A204.1 (cell line): Measurements from ENCODE around the gene C1GALT1C1L.
"Not testable (repeated sequence)": the region's sequence is repeated elsewhere in the genome, so short reads cannot be mapped to it uniquely, and the experiment has no call there.

Experiments used
- FAIRE-seq: peaks from 2 replicates; lab custom pipeline; 2012; peaks lifted over from hg19 to GRCh38; lab: Jason Lieb, UNC

The C1GALT1C1L gene

DNA sequence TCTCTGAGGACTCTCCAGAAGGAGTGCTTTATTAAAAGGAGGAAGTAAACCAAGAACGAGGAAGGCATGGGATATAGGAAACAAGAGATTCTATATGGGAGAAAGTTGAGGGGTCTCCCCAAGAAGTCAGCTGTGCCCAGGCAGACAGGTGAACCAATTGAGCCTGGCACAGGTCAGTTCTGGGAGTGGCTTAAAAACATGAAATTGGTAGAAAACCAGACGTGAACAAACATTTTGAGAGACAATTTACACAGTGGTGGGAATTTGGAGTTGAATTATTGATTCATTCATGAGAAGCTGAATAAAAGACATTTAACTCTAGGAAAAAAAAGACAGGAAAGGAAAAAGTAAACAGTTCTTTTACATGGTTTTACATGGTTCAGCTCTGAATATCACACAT is 22.7 kb downstream of the C1GALT1C1L start:
- FAIRE-seq, result no peak

DNA sequence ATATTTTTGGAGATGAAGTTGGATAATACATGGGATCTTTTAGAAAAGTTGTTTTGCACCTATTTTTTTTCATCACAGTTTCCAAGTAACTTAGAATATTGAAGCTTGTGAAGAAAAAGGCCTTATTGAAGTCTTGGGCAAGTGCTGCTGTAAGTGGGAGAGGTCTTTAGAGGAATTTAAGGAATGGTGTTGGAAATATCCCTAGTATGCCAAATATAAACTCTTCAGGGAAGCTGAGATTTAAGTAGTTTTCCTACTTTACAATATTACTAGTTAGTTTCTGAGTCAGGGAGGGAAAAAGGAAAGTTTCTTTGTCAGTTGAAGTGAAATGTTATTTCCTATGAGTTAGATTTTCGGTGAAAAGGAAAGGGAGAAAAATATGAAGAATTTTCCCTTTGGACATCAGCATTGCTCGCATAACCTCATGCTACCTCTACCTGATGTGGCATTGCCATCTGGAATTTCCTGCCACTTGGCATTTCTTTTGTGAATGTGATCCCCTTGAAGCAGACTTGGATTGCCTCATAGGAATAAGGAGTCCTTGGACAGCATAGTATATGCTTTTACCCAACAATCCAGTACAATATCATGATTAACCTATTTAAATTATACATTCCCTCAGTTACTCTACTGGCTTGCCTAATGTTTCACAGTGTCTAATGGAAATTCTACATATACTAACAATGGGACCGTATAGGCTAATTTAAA is 27.1 kb downstream of the C1GALT1C1L start:
- no peak for FAIRE-seq

DNA sequence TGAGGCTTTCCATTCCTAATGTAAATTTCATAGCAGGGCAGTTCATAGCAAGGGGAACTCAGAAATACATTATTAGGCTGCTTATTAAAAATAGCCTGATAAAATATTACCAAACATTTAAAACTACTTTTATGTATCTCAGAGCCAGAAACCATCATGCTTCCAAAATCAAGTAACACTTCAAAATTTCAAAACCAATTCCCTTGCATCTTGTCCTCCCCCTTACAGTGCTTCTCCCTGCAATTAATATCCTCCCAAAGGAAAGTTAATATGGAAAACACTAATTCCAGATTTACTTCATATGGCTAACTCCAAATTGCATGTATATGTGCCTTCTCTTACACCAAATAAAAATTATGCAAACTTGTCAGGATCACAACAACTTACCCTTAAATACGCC is 32.5 kb downstream of the C1GALT1C1L start:
- FAIRE-seq, result no peak

DNA sequence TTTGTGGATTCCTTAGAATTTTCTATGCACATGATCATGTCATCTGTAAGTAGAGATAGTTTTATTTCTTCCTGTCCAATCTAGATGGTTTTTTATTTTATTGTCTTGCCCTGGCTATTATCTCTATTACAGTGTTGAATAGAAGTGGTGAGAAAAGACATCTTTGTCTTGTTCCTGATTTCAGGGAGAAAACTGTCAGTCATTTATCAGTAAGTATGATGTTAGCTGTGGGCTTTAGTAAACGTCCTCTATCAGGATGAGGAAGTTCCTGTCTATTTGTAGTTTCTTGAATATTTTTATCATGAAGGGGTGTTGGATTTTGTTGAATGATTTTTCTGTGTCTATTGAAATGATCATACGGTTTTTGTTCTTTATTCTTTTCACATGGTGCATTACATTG is 33.9 kb downstream of the C1GALT1C1L start:
- FAIRE-seq, result no peak

DNA sequence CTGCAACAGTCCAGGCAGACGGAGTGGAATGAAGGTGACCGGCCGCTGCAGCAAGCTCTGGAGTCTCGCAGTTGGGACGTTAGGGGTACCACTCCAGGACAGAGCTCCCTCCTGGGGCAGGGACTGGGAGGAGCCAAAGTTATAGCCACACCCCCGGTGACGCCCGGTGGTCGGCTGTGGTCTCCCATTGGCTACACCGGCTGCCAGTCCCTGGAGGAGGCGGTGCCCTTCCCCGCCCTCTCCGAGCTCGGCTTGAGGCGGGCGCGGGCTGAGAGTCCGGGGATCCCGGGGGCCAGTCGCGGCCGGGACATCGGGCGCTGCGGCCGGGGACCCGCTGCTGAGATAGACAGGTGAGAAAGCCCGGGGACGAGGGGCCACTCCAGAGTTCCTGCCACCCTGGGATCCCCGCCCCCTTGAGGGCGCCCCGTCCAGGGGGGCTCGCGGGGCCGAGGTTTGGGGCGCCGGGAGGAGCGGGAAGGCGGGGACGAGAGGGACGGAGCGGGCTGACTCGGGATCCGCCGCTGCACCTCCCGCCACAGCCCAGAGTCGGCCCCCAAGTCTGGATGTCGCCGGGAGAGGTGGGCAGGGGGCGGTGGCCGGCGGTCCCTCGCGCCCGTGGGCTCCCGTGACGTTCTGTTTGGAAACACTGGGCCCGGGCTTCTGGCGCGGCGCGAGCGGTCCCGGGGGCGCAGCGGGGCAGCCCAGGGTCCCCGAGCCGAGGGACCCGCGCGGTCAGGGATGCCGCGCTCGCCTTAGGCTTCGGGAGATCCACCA is 39.0 kb downstream of the C1GALT1C1L start, which contains the start of gene PLEKHH2:
Gene PLEKHH2, plus strand, starts transcription at position 231 of the 774 bp plus-strand sequence. CDS start 7,414 bp downstream, outside the sequence.
- no peak for FAIRE-seq

DNA sequence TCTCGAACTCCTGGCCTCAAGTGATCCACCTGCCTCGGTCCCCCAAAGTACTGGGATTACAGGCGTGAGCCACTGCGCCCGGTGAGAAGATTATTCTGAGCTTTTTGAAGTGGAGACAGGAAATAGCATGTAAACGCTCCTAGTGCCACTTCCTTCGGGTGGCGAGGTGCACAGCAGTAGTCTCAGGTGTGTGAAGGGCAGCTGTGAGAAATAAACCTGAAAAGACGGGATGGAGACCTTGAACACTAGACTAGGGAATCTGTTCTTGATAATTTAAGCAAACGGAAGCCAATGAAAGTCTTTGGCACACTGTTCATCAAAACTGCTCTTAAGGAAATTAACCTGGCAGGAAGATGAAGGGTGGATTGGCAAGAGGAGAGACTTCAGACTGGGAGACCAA is 39.6 kb downstream of the C1GALT1C1L start:
- FAIRE-seq, result no peak

DNA sequence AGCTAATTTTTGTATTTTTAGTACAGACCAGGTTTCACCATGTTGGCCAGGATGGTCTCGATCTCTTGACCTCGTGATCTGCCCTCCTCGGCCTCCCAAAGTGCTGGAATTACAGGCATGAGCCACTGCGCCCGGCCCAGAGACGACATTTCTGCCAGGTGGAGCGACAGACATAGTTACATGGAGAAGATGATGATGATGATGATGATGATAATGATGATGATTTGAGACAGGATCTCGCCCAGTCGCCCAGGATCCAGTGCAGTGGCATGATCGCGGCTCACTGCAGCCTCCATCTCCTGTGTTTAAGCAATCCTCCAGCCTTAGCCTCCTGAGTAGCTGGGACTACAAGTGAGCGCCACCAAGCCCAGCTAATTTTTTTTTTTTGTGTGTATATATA is 40.1 kb downstream of the C1GALT1C1L start:
- not testable (repeated sequence) for FAIRE-seq

DNA sequence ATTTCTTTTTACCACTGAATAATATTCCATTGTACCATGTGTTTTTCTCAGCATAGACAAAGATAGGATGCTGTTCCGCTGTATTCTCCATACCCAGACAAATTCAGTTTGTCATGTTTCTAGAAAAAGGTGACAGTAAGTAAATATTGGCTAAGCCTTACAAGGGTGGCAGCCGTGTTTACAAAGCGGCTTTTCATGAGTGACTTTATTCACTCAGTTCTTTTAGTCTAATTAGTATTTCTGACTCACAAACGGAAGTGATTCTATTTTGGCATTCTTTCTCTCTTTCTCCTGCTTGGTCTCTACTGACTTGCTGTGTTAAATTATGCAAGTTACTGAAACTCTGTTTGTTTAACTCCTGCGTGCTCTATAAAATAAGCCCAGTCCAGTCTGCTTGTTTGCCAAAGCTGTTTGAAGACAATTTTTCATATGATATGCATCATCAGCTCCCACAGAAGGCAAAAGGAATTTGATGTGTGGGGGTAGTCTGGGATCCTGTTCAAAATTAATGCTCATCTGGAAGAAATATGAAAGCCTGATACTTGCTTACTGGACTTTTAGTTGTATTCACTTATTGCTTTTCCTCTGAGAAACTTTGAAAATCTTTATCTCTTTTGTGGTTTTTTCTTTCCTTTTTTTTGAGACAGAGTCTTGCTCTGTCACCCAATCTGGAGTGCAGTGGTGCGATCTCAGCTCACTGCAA is 41.5 kb downstream of the C1GALT1C1L start:
- no peak for FAIRE-seq

DNA sequence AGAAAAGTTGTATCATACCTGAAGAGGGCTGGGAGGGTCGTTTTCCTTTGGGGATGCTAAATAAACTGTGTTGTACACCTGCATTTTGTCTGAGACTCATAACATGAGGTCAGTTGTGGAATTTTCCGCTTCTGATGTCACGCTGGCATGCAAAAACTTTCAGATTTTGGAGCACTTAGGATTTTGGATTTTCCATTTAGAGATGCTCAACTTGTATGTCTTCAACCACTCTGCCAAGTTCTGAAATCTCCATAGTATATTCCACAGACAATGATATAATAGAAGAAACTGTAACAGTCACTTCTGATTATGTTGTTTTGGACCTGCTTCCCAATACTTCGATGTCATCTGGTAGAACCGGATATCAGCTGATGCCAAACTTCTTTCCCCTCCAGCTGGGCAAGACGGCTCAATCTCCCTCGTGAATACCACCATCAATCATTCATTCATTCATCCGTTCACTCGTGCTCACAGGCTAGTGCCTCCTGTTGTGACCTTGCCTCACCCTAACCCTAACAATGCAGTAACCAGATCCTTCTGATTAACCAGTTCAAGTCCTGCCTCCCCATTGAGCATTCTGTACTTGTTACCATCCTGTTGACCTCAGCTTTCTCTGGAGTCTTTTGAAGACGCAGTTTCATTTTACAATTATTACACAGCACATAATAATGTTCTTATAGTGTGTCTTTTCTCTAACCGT is 44.5 kb downstream of the C1GALT1C1L start:
- FAIRE-seq, result no peak
